B cell (primary cell): Measurements from ENCODE around the gene PAX3. TPM values are rescaled to one million over a fixed set of nuclear protein-coding genes. Genes with fewer than 3 reads are reported as not detected.

Experiments used
- ATAC-seq: fragments of 200-7000 bp; cut with Tn5 transposase; one replicate; pipeline ENCODE4 v1.10.0; 2021; ENCODE audit warnings: low read depth, mild to moderate bottlenecking, moderate number of reproducible peaks, moderate library complexity
- CTCF ChIA-PET: fragments of 350-600 bp; sonication (Branson Sonifier 250); formaldehyde crosslinking; loops from one replicate; lab custom pipeline; 2021; ENCODE audit warnings: antibody characterized with exemption, inconsistent platforms; lab: Charles Lee
- POLR2A ChIA-PET: fragments of 350-600 bp; sonication (Branson Sonifier 250); formaldehyde crosslinking; loops from one replicate; lab custom pipeline; 2021; ENCODE audit warnings: antibody characterized with exemption; lab: Charles Lee
- DNase-seq: peaks from one replicate; pipeline ENCODE4 v3.0.0; 2013
- H2AFZ ChIP-seq: 2 replicates; pipeline ENCODE4 v1.6.1; 2012; ENCODE audit warnings: mild to moderate bottlenecking, low read depth, low read length; ENCODE audit not compliant: insufficient read depth, poor library complexity, severe bottlenecking
- H3K27ac ChIP-seq, 2 donors: 1 replicate in 1 of 2; 2 replicates in 1 of 2; pipeline ENCODE4 v1.5.1; 2012 to 2013; ENCODE audit warnings: low read length in 2 of 2, mild to moderate bottlenecking in 2 of 2, moderate library complexity in 1 of 2
- H3K27me3 ChIP-seq, 4 experiments: fragments of 200-600 bp in 1 of 4; sonication (generic) in 1 of 4; replicated peaks in 1 of 4; 1 replicate in 2 of 4; 2 replicates in 2 of 4; pipeline versions ENCODE4 v1.6.1 to v1.7.0; 2013 to 2016; ENCODE audit warnings: low read length in 3 of 4, mild to moderate bottlenecking in 2 of 4, mixed read lengths in 1 of 4, moderate library complexity in 1 of 4; ENCODE audit not compliant: insufficient read depth in 4 of 4, control insufficient read depth in 3 of 4; ENCODE audit errors: control extremely low read depth in 1 of 4
- H3K36me3 ChIP-seq, 2 experiments: replicated peaks in 1 of 2; 1 replicate in 1 of 2; 2 replicates in 1 of 2; pipeline versions ENCODE4 v1.6.1 to v1.7.1; 2013; ENCODE audit warnings: low read length in 1 of 2; ENCODE audit not compliant: insufficient read depth in 2 of 2, control insufficient read depth in 1 of 2; ENCODE audit errors: control extremely low read depth in 1 of 2, extremely low read depth in 1 of 2
- H3K4me1 ChIP-seq, 2 donors: fragments of 200-600 bp in 1 of 2; sonication (generic) in 1 of 2; 1 replicate in 1 of 2; 2 replicates in 1 of 2; pipeline versions ENCODE4 v1.5.1 to v1.6.1; 2013 to 2017; ENCODE audit warnings: low read length in 2 of 2; ENCODE audit not compliant: control insufficient read depth in 2 of 2, insufficient read depth in 2 of 2
- H3K4me2 ChIP-seq: replicated peaks from 2 replicates; pipeline ENCODE3; 2012; ENCODE audit warnings: mild to moderate bottlenecking, low read depth, low read length; ENCODE audit not compliant: poor library complexity, severe bottlenecking
- H3K4me3 ChIP-seq, 5 experiments: fragments of 200-600 bp in 1 of 5; sonication (generic) in 1 of 5; 1 replicate in 3 of 5; 2 replicates in 2 of 5; pipeline versions ENCODE4 v1.5.1 to v1.7.0; 2011 to 2016; ENCODE audit warnings: low read length in 4 of 5, mild to moderate bottlenecking in 4 of 5, low read depth in 2 of 5, control low read depth in 1 of 5, moderate library complexity in 1 of 5; ENCODE audit not compliant: insufficient read depth in 1 of 5; ENCODE audit errors: control extremely low read depth in 1 of 5, extremely low read depth in 1 of 5
- H3K79me2 ChIP-seq: fragments of 200-600 bp; sonication (generic); one replicate; pipeline ENCODE4 v1.6.0; 2016; ENCODE audit warnings: low read length; ENCODE audit not compliant: control insufficient read depth, insufficient read depth
- H3K9ac ChIP-seq: fragments of 200-600 bp; sonication (generic); 2 replicates; pipeline ENCODE4 v1.6.1; 2017; ENCODE audit warnings: mild to moderate bottlenecking, low read length, moderate library complexity
- H3K9me3 ChIP-seq, 3 donors: one replicate each; pipeline versions ENCODE4 v1.6.1 to v1.7.1; 2013; ENCODE audit warnings: low read length in 2 of 3; ENCODE audit not compliant: control insufficient read depth in 2 of 3, insufficient read depth in 1 of 3; ENCODE audit errors: control extremely low read depth in 1 of 3
- H4K20me1 ChIP-seq: 2 replicates; pipeline ENCODE4 v1.6.0; 2012; ENCODE audit warnings: mild to moderate bottlenecking, low read length; ENCODE audit not compliant: insufficient read depth, control insufficient read depth, poor library complexity, severe bottlenecking
- H3K27ac Mint-ChIP-seq: one replicate; pipeline ENCODE4 v1.8.0; 2021; ENCODE audit warnings: mixed read lengths
- H3K27me3 Mint-ChIP-seq: one replicate; pipeline ENCODE4 v1.8.0; 2021; ENCODE audit warnings: mixed read lengths
- H3K4me1 Mint-ChIP-seq: one replicate; pipeline ENCODE4 v1.8.0; 2021; ENCODE audit warnings: mixed read lengths
- H3K4me3 Mint-ChIP-seq: one replicate; pipeline ENCODE4 v1.8.0; 2021; ENCODE audit warnings: mixed read lengths
- H3K9me3 Mint-ChIP-seq: one replicate; pipeline ENCODE4 v1.8.0; 2022; ENCODE audit warnings: mixed read lengths; ENCODE audit not compliant: insufficient read depth
- EZH2 ChIP-seq: IDR thresholded peaks from 2 replicates; pipeline ENCODE4 v1.6.1; 2012; ENCODE audit warnings: borderline replicate concordance, low read depth, mild to moderate bottlenecking, moderate library complexity, low read length; ENCODE audit not compliant: insufficient read depth, poor library complexity, severe bottlenecking
- WGBS: methylation state at CpG from one replicate; pipeline ENCODE4 v1.1.5; 2013; ENCODE audit warnings: missing lambda C conversion rate; ENCODE audit not compliant: insufficient coverage; 5-methylcytosine and 5-hydroxymethylcytosine counted together
- intact Hi-C: fragments of 100-400 bp; cut with micrococcal nuclease; formaldehyde crosslinking; loops from one replicate; pipeline ENCODE4 v1.10.0; 2022
- polyA plus RNA-seq: library from polyadenylated mRNA; depleted of rRNA; stranded (reverse); fragments of >200 nt; gene quantifications from 2 replicates; pipeline ENCODE4 v1.2.3, GENCODE V29; 2012
- total RNA-seq, 2 donors: library from RNA; stranded (reverse); fragments of 120-200 nt in 1 of 2; gene quantifications; 1 replicate in 1 of 2; 2 replicates in 1 of 2; pipeline versions ENCODE4 v1.2.3 to v1.2.4, GENCODE V29; 2013 to 2022
- TF ChIP-seq, protein P1 (sequence below): fragments of 200-600 bp; IDR thresholded peaks from one replicate; pipeline ENCODE4 v1.8.0; 2022; ENCODE audit warnings: antibody characterized with exemption, mild to moderate bottlenecking

PAX3 gene
- total and polyA plus RNA-seq, 2 donors (not counting 1 experiment from before 2014, with no cell fraction given): not detected

- Histone ChIP-seq H3K4me1 (no peaks in the 10 kb centered on the region), H3K27ac (no peak overlapping the region)
- TF ChIP-seq, protein P1, sequence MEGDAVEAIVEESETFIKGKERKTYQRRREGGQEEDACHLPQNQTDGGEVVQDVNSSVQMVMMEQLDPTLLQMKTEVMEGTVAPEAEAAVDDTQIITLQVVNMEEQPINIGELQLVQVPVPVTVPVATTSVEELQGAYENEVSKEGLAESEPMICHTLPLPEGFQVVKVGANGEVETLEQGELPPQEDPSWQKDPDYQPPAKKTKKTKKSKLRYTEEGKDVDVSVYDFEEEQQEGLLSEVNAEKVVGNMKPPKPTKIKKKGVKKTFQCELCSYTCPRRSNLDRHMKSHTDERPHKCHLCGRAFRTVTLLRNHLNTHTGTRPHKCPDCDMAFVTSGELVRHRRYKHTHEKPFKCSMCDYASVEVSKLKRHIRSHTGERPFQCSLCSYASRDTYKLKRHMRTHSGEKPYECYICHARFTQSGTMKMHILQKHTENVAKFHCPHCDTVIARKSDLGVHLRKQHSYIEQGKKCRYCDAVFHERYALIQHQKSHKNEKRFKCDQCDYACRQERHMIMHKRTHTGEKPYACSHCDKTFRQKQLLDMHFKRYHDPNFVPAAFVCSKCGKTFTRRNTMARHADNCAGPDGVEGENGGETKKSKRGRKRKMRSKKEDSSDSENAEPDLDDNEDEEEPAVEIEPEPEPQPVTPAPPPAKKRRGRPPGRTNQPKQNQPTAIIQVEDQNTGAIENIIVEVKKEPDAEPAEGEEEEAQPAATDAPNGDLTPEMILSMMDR: no peak
- TF ChIP-seq EZH2: no peak
Observed at GRCh38 chr2:222242532-222242931, 56.3 kb downstream of the PAX3 start.

GRCh38 chr2:222241128-222241870 is 57.5 kb downstream of the PAX3 start:
- Histone ChIP-seq H3K9me3 (peaks cover 0 to 3% (median 0%) of the 10 kb centered on the region in 3 donors), H3K4me3 (no peak overlapping the region), H3K9ac (no peak overlapping the region), H3K27me3 (peaks cover 0 to 22% (median 5%) of the 10 kb centered on the region in 4 experiments), H3K27ac (no peak overlapping the region), H3K36me3 (no peaks in the 10 kb centered on the region), H2AFZ (no peak overlapping the region), H4K20me1 (no peaks in the 10 kb centered on the region), H3K79me2 (no peaks in the 10 kb centered on the region), H3K4me2 (no peak overlapping the region), H3K4me1 (no peaks in the 10 kb centered on the region)
- H3K4me3 Mint-ChIP-seq: no peak overlapping the region
- no peak for DNase-seq
- ChIA-PET CTCF (no interaction called here), POLR2A (no interaction called here)
- H3K4me1 Mint-ChIP-seq: no peaks in the 10 kb centered on the region
- H3K9me3 Mint-ChIP-seq: no peaks in the 10 kb centered on the region
- WGBS: 12% methylated on average over 6 of the region's 10 CpGs
- TF ChIP-seq, protein P1: no peak
- no peak for TF ChIP-seq EZH2
- intact Hi-C loops: no loop called here
- no peak overlapping the region for H3K27ac Mint-ChIP-seq
- H3K27me3 Mint-ChIP-seq: peaks cover 39% of the 10 kb centered on the region
- no peak for ATAC-seq

More at GRCh38 chr2:222242532-222242931, 56.3 kb downstream of the PAX3 start:
- ATAC-seq (no peak), DNase-seq (no peak)
- peaks cover 39% of the 10 kb centered on the region for H3K27me3 Mint-ChIP-seq
- no peak overlapping the region for H3K27ac Mint-ChIP-seq
- intact Hi-C loops: no loop called here
- no peak overlapping the region for H3K4me3 Mint-ChIP-seq
- H3K4me2 ChIP-seq: no peak overlapping the region
- ChIA-PET POLR2A (no interaction called here), CTCF (no interaction called here)
- no peak overlapping the region for H3K9ac ChIP-seq
- H3K79me2 ChIP-seq: no peaks in the 10 kb centered on the region
- H3K9me3 Mint-ChIP-seq: no peaks in the 10 kb centered on the region
- H3K27me3 ChIP-seq: peaks cover 0 to 22% (median 5%) of the 10 kb centered on the region in 4 experiments
- no peaks in the 10 kb centered on the region for H4K20me1 ChIP-seq
- H3K4me1 Mint-ChIP-seq: no peaks in the 10 kb centered on the region
- no peaks in the 10 kb centered on the region for H3K36me3 ChIP-seq
- peaks cover 0 to 3% (median 0%) of the 10 kb centered on the region in 3 donors for H3K9me3 ChIP-seq
- no peak overlapping the region for H2AFZ ChIP-seq
- no peak overlapping the region for H3K4me3 ChIP-seq
